Measurements from ENCODE around the gene C11orf87.

- TF ChIP-seq, protein P1, sequence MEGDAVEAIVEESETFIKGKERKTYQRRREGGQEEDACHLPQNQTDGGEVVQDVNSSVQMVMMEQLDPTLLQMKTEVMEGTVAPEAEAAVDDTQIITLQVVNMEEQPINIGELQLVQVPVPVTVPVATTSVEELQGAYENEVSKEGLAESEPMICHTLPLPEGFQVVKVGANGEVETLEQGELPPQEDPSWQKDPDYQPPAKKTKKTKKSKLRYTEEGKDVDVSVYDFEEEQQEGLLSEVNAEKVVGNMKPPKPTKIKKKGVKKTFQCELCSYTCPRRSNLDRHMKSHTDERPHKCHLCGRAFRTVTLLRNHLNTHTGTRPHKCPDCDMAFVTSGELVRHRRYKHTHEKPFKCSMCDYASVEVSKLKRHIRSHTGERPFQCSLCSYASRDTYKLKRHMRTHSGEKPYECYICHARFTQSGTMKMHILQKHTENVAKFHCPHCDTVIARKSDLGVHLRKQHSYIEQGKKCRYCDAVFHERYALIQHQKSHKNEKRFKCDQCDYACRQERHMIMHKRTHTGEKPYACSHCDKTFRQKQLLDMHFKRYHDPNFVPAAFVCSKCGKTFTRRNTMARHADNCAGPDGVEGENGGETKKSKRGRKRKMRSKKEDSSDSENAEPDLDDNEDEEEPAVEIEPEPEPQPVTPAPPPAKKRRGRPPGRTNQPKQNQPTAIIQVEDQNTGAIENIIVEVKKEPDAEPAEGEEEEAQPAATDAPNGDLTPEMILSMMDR (conservative IDR thresholded peaks at IDR 0.05; ENCODE audit: low read depth in 2 of 2): no peak
- TF ChIP-seq POLR2AphosphoS5 (IDR thresholded peaks at IDR 0.05; ENCODE audit: low read depth): no peak
- TF ChIP-seq EZH2 (IDR thresholded peaks at IDR 0.05; ENCODE audit: low read depth, unreplicated experiment): no peak
- no peak for TF ChIP-seq EZH2phosphoT487 (IDR thresholded peaks at IDR 0.05; ENCODE audit: unreplicated experiment)
- no peak for TF ChIP-seq CREB1 (CRISPR knock-in tag; IDR thresholded peaks at IDR 0.05; ENCODE audit: low read depth)
- TF ChIP-seq REST (IDR thresholded peaks at IDR 0.05; ENCODE audit: unreplicated experiment): no peak
These were observed 32.9 kb downstream of the C11orf87 start for GRCh38 chr11:109454857-109455256.

Measured in GM23338 (cell line).